ENCODE results near the gene NF2. TPM values are rescaled to one million over a fixed set of nuclear protein-coding genes. Genes with fewer than 3 reads are reported as not detected.

The NF2 gene
- total and polyA plus RNA-seq, 2 of the 8 experiments (the other 6 are each of a cell fraction or from before 2014, with no cell fraction given), result 17.6 to 53.6 TPM

- 93% methylated on average over 2 of the region's 2 CpGs; no CpG with 5 or more reads in 1 of the 2 experiments for WGBS, 2 experiments (ENCODE audit: extremely low coverage in 1 of 2, insufficient coverage in 1 of 2, insufficient read length in 1 of 2, insufficient replicate concordance in 2 of 2, low coverage in 1 of 2, low lambda C conversion rate in 2 of 2, missing lambda C conversion rate in 1 of 2)
- no peak overlapping the region for H3K23ac ChIP-seq (ENCODE audit: insufficient read length)
- no peak overlapping the region for H3K4me3 ChIP-seq (ENCODE audit: extremely low read depth in 1 of 4, insufficient read depth in 2 of 4, low read depth in 3 of 4, low read length in 4 of 4)
- H2BK15ac ChIP-seq (ENCODE audit: low read length), result no peak overlapping the region
- no peaks in the 10 kb centered on the region for H3K79me2 ChIP-seq (ENCODE audit: control insufficient read depth in 1 of 2, insufficient read depth in 2 of 2, low read length in 2 of 2)
- H4K20me1 ChIP-seq (replicated peaks in 1 of 2; ENCODE audit: control insufficient read depth in 1 of 2, insufficient read depth in 2 of 2, low read length in 2 of 2), result no peaks in the 10 kb centered on the region
- peaks cover 0 to 13% (median under 1%) of the 10 kb centered on the region in 4 experiments; a peak in 4 of 8 replicates for H3K36me3 ChIP-seq (ENCODE audit: control insufficient read depth in 2 of 4, insufficient read depth in 4 of 4, low read length in 3 of 4)
- ChIA-PET POLR2A (ENCODE audit: partially characterized antibody) (no interaction called here), CTCF (ENCODE audit: partially characterized antibody) (interaction anchor here (1.2 to 1.4 kb wide), 2 partner anchors 9 to 36 kb away, joined by 4 read pairs; no protein-coding TSS in a partner anchor)
- no peak overlapping the region for H3K27ac ChIP-seq (ENCODE audit: low read depth, low read length)
- H3K4ac ChIP-seq (replicated peaks; ENCODE audit: insufficient read length, low read depth, low read length), result no peak overlapping the region
- no peak for FAIRE-seq
- no peak overlapping the region for H3K9ac ChIP-seq (replicated peaks in 1 of 4; ENCODE audit: extremely low read depth in 1 of 4, low read depth in 3 of 4, low read length in 3 of 4)
- no peak overlapping the region for H3K56ac ChIP-seq (replicated peaks; ENCODE audit: insufficient read length, low read depth, low read length)
- no peaks in the 10 kb centered on the region for H3K4me1 ChIP-seq (replicated peaks in 1 of 4; ENCODE audit: control insufficient read depth in 3 of 4, insufficient read depth in 4 of 4, low read length in 3 of 4)
- no peak overlapping the region for H2AK5ac ChIP-seq (ENCODE audit: low read depth, low read length)
- no peak overlapping the region for H2BK20ac ChIP-seq (ENCODE audit: low read length)
- H4K5ac ChIP-seq (ENCODE audit: insufficient read length, low read depth, low read length), result no peak overlapping the region
- H3K14ac ChIP-seq (ENCODE audit: insufficient read length), result no peak overlapping the region
- H2BK5ac ChIP-seq (ENCODE audit: low read depth, low read length), result no peak overlapping the region
- no peak overlapping the region for H3K18ac ChIP-seq (ENCODE audit: extremely low read depth, low read length)
- H2BK12ac ChIP-seq (ENCODE audit: low read depth, low read length), result no peak overlapping the region
- no peak for DNase-seq (ENCODE audit: low read depth in 1 of 2, low spot score in 2 of 2)
- peaks cover 2% of the 10 kb centered on the region; the same call in 1 of the 2 replicates for H3K23me2 ChIP-seq (ENCODE audit: low read depth, low read length)
- no peak overlapping the region for H2BK120ac ChIP-seq (replicated peaks; ENCODE audit: low read depth, low read length)
- no peaks in the 10 kb centered on the region for H3K27me3 ChIP-seq (replicated peaks in 1 of 4; ENCODE audit: control insufficient read depth in 3 of 4, extremely low read depth in 1 of 4, insufficient read depth in 3 of 4, low read length in 3 of 4)
- no peak overlapping the region for H2AFZ ChIP-seq (ENCODE audit: low read length)
- no peak overlapping the region for H4K91ac ChIP-seq (replicated peaks; ENCODE audit: insufficient read length, low read length)
- H3K4me2 ChIP-seq (ENCODE audit: insufficient read depth in 1 of 2, low read depth in 2 of 2, low read length in 2 of 2), result no peak overlapping the region
- H4K8ac ChIP-seq (ENCODE audit: extremely low read depth, insufficient read depth, low read length), result no peak overlapping the region
- no peaks in the 10 kb centered on the region for H3K79me1 ChIP-seq (ENCODE audit: low read depth, low read length)
- H3K9me3 ChIP-seq (ENCODE audit: insufficient read depth in 2 of 2, low read depth in 1 of 2, low read length in 1 of 2), result no peaks in the 10 kb centered on the region
- TF ChIP-seq MAX (IDR thresholded peaks at IDR 0.05), result no peak
- TF ChIP-seq POLR2A (IDR thresholded peaks at IDR 0.05; ENCODE audit: control extremely low read depth in 1 of 2, low read depth in 2 of 2, low read length in 2 of 2), result no peak
- no peak for TF ChIP-seq HDAC2 (IDR thresholded peaks at IDR 0.05; ENCODE audit: borderline replicate concordance in 1 of 2, low read depth in 2 of 2, low read length in 2 of 2)
- TF ChIP-seq POLR2AphosphoS5 (IDR thresholded peaks at IDR 0.05; ENCODE audit: low read depth, low read length), result no peak
- no peak for TF ChIP-seq GTF2F1 (IDR thresholded peaks at IDR 0.05; ENCODE audit: borderline replicate concordance, low read depth, low read length)
- no peak for TF ChIP-seq E2F6 (IDR thresholded peaks at IDR 0.05)
- no peak for TF ChIP-seq JUN (IDR thresholded peaks at IDR 0.05; ENCODE audit: low read depth, low read length)
- TF ChIP-seq RFX5 (IDR thresholded peaks at IDR 0.05; ENCODE audit: borderline replicate concordance, low read depth, low read length), result no peak
- no peak for TF ChIP-seq SP2 (IDR thresholded peaks at IDR 0.05; ENCODE audit: low read length)
- no peak for TF ChIP-seq CTCF (IDR thresholded peaks at IDR 0.05; ENCODE audit: control extremely low read depth in 1 of 3, insufficient read depth in 1 of 3, low read depth in 1 of 3, low read length in 3 of 3)
- TF ChIP-seq BCL11A (IDR thresholded peaks at IDR 0.05; ENCODE audit: low read depth in 2 of 2, low read length in 2 of 2), result no peak
Observed at GRCh38 chr22:29661336-29661735, 57.9 kb downstream of the NF2 start.
